Endothelial cell of umbilical vein (primary cell): ENCODE measurements around the gene SSPN. TPM values are rescaled to one million over a fixed set of nuclear protein-coding genes. Genes with fewer than 3 reads are reported as not detected.

Experiments
- BruUV-seq: library from RNA; stranded (reverse); fragments of 400-500 nt; replicated peaks from 2 replicates; lab custom pipeline; 2021; lab: Mats Ljungman, UMichigan
- CTCF ChIA-PET: fragments of 300-600, 350-600 bp; sonication (Branson Sonifier 250); formaldehyde crosslinking; loops from one replicate; lab custom pipeline; 2021; ENCODE audit warnings: antibody characterized with exemption, inconsistent platforms; lab: Charles Lee
- POLR2A ChIA-PET: fragments of 300-600, 350-600 bp; sonication (Branson Sonifier 250); formaldehyde crosslinking; loops from one replicate; lab custom pipeline; 2021; ENCODE audit warnings: antibody characterized with exemption, inconsistent platforms; lab: Charles Lee
- DNase-seq: peaks from one replicate; pipeline ENCODE4 v3.0.0-alpha.2; 2011; ENCODE audit warnings: low read depth, low spot score
- FAIRE-seq: peaks from 2 replicates; lab custom pipeline; 2011; peaks lifted over from hg19 to GRCh38; lab: Jason Lieb, UNC
- H2AFZ ChIP-seq: 2 replicates; pipeline ENCODE4 v1.6.0; 2012; ENCODE audit warnings: low read depth, low read length, control low read depth, inconsistent platforms
- H3K27ac ChIP-seq: 2 replicates; pipeline ENCODE4 v1.5.1; 2011; ENCODE audit warnings: low read depth, mild to moderate bottlenecking, control low read depth, low read length, moderate library complexity; ENCODE audit not compliant: insufficient read depth
- H3K27me3 ChIP-seq, 2 experiments: 2 replicates each; pipeline versions ENCODE4 v1.6.0 to v1.6.1; 2011; ENCODE audit warnings: low read length in 2 of 2, mixed read lengths in 1 of 2; ENCODE audit not compliant: control insufficient read depth in 2 of 2, insufficient read depth in 2 of 2
- H3K36me3 ChIP-seq, 2 experiments: 2 replicates in 1 of 2; 3 replicates in 1 of 2; pipeline ENCODE4 v1.5.1; 2011; ENCODE audit warnings: low read length in 2 of 2, mild to moderate bottlenecking in 1 of 2, moderate library complexity in 1 of 2; ENCODE audit not compliant: control insufficient read depth in 2 of 2, insufficient read depth in 2 of 2; ENCODE audit errors: extremely low read depth in 1 of 2
- H3K4me1 ChIP-seq: 3 replicates; pipeline ENCODE4 v1.5.1; 2011; ENCODE audit warnings: mild to moderate bottlenecking, low read length; ENCODE audit not compliant: control insufficient read depth, insufficient read depth; ENCODE audit errors: extremely low read depth
- H3K4me2 ChIP-seq: 2 replicates; pipeline ENCODE4 v1.6.1; 2011; ENCODE audit warnings: low read length, control low read depth, mixed read lengths; ENCODE audit not compliant: insufficient read depth
- H3K4me3 ChIP-seq, 3 experiments: fragments of 200-600 bp in 1 of 3; sonication (generic), shearing (Covaris generic) in 1 of 3; replicated peaks in 1 of 3; 2 replicates each; pipeline ENCODE4 v1.5.1; 2011 to 2016; ENCODE audit warnings: control low read depth in 3 of 3, low read length in 3 of 3, mild to moderate bottlenecking in 2 of 3, inconsistent platforms in 1 of 3, low read depth in 1 of 3, moderate library complexity in 1 of 3; ENCODE audit not compliant: insufficient read depth in 1 of 3
- H3K79me2 ChIP-seq: 2 replicates; pipeline ENCODE4 v1.6.0; 2012; ENCODE audit warnings: low read length, inconsistent platforms; ENCODE audit not compliant: control insufficient read depth, insufficient read depth
- H3K9ac ChIP-seq: replicated peaks from 2 replicates; pipeline ENCODE3; 2011; ENCODE audit warnings: low read length, control low read depth; ENCODE audit not compliant: insufficient read depth; ENCODE audit errors: extremely low read depth
- H3K9me1 ChIP-seq: replicated peaks from 3 replicates; pipeline ENCODE4 v1.6.0; 2011; ENCODE audit warnings: mild to moderate bottlenecking, low read length; ENCODE audit not compliant: control insufficient read depth, insufficient read depth; ENCODE audit errors: extremely low read depth
- H3K9me3 ChIP-seq: replicated peaks from 2 replicates; pipeline ENCODE4 v1.5.1; 2012; ENCODE audit warnings: low read length, inconsistent platforms; ENCODE audit not compliant: control insufficient read depth, insufficient read depth
- H4K20me1 ChIP-seq: replicated peaks from 2 replicates; pipeline ENCODE3; 2011; ENCODE audit warnings: mild to moderate bottlenecking, low read length; ENCODE audit not compliant: control insufficient read depth, insufficient read depth; ENCODE audit errors: extremely low read depth
- CTCF ChIP-seq, 2 donors: IDR thresholded peaks; 1 replicate in 1 of 2; 2 replicates in 1 of 2; pipeline ENCODE4 v1.5.1; 2011; ENCODE audit warnings: low read length in 2 of 2, mild to moderate bottlenecking in 2 of 2, moderate library complexity in 2 of 2, control low read depth in 1 of 2, inconsistent platforms in 1 of 2, low read depth in 1 of 2; ENCODE audit not compliant: insufficient read depth in 1 of 2; ENCODE audit errors: extremely low read depth in 1 of 2
- EZH2 ChIP-seq: IDR thresholded peaks from 2 replicates; pipeline ENCODE4 v1.6.1; 2012; ENCODE audit warnings: borderline replicate concordance, low read depth, mild to moderate bottlenecking, moderate library complexity, low read length, inconsistent platforms; ENCODE audit not compliant: severe bottlenecking
- FOS ChIP-seq: IDR thresholded peaks from 2 replicates; pipeline ENCODE4 v1.6.1; 2011; ENCODE audit warnings: mild to moderate bottlenecking, low read length, moderate library complexity, borderline replicate concordance; ENCODE audit not compliant: insufficient read depth
- GATA2 ChIP-seq: IDR thresholded peaks from 2 replicates; pipeline ENCODE4 v1.7.0; 2011; ENCODE audit warnings: low read depth, mild to moderate bottlenecking, moderate library complexity, mixed read lengths, low read length; ENCODE audit not compliant: insufficient read length, insufficient read depth
- JUN ChIP-seq: IDR thresholded peaks from 2 replicates; pipeline ENCODE4 v1.6.1; 2011; ENCODE audit warnings: borderline replicate concordance, low read depth; ENCODE audit not compliant: insufficient read length, insufficient read depth
- MAX ChIP-seq: IDR thresholded peaks from 2 replicates; pipeline ENCODE4 v1.6.1; 2011; ENCODE audit not compliant: insufficient read depth, insufficient read length
- MYC ChIP-seq: IDR thresholded peaks from one replicate; pipeline ENCODE4 v1.6.1; 2011; ENCODE audit warnings: mild to moderate bottlenecking, low read depth, low read length
- POLR2A ChIP-seq: IDR thresholded peaks from 2 replicates; pipeline ENCODE4 v1.6.1; 2012; ENCODE audit warnings: low read depth, mild to moderate bottlenecking, control low read depth, low read length
- POLR2AphosphoS5 ChIP-seq: IDR thresholded peaks from 2 replicates; pipeline ENCODE4 v1.6.1; 2012; ENCODE audit warnings: low read depth, mild to moderate bottlenecking, control low read depth, low read length, moderate library complexity; ENCODE audit not compliant: insufficient read depth
- dilution Hi-C: fragments of 300-500 bp; cut with MboI; formaldehyde crosslinking; loops from one replicate; pipeline ENCODE4 v1.15.0; 2019; ENCODE audit warnings: low sequenced_read_pairs; ENCODE audit not compliant: extremely low pct_ligation_motif_present
- intact Hi-C: fragments of 100-400 bp; cut with micrococcal nuclease; formaldehyde crosslinking; loops from one replicate; pipeline ENCODE4 v1.10.0; 2022
- polyA plus RNA-seq, 4 experiments: library from polyadenylated mRNA; depleted of rRNA in 3 of 4; stranded (reverse) in 3 of 4; unstranded in 1 of 4; fragments of >200 nt; gene quantifications; 2 replicates each; pipeline versions ENCODE4 v1.2.1 to v1.2.3, GENCODE V29; 2011 to 2012; ENCODE audit warnings: missing spikeins in 1 of 4
- total RNA-seq: library from RNA; stranded (reverse); gene quantifications from 2 replicates; pipeline ENCODE4 v1.2.3, GENCODE V29; 2021

Gene SSPN
- total and polyA plus RNA-seq, 2 donors (not counting 3 experiments of a cell fraction or from before 2014, with no cell fraction given): 1.3 to 2.1 TPM

- POLR2A ChIA-PET: no interaction called here
- no peaks in the 10 kb centered on the region for H3K9me1 ChIP-seq
- dilution Hi-C loops (no loop called here), intact Hi-C loops (no loop called here)
- TF ChIP-seq POLR2A: no peak
- no peak for TF ChIP-seq GATA2
- TF ChIP-seq MAX: no peak
- TF ChIP-seq FOS: no peak
- TF ChIP-seq MYC: no peak
- TF ChIP-seq POLR2AphosphoS5: no peak
- TF ChIP-seq CTCF (IDR thresholded peaks at IDR 0.05; ENCODE audit: extremely low read depth in 1 of 2, insufficient read depth in 1 of 2, low read depth in 1 of 2, low read length in 2 of 2): no peak
- TF ChIP-seq JUN: no peak
- TF ChIP-seq EZH2: no peak
- H3K9me3 ChIP-seq: no peaks in the 10 kb centered on the region
- H3K27me3 ChIP-seq: peaks cover 8 to 15% of the 10 kb centered on the region in 2 experiments
- CTCF ChIA-PET: no interaction called here
- H4K20me1 ChIP-seq: no peaks in the 10 kb centered on the region
- no TSS peak for BruUV-seq
- H3K4me1 ChIP-seq: no peaks in the 10 kb centered on the region
- H3K4me2 ChIP-seq: no peak overlapping the region
- FAIRE-seq (no peak), DNase-seq (no peak)
- H3K9ac ChIP-seq: no peak overlapping the region
- H2AFZ ChIP-seq: no peak overlapping the region
- H3K79me2 ChIP-seq: no peaks in the 10 kb centered on the region
- H3K27ac ChIP-seq: no peak overlapping the region
- no peaks in the 10 kb centered on the region for H3K36me3 ChIP-seq
- no peak overlapping the region for H3K4me3 ChIP-seq
Observed at GRCh38 chr12:26238341-26239121, 43.2 kb downstream of the SSPN start.
